Amniotic epithelial cell (primary cell): ENCODE results near the gene CACNA1B.
"Not testable (repeated sequence)": the region's sequence is repeated elsewhere in the genome, so short reads cannot be mapped to it uniquely, and the experiment has no call there.

Experiments
- DNase-seq: peaks from one replicate; pipeline ENCODE4 v3.0.0-alpha.2; 2010; ENCODE audit warnings: low read depth

Gene CACNA1B

DNA sequence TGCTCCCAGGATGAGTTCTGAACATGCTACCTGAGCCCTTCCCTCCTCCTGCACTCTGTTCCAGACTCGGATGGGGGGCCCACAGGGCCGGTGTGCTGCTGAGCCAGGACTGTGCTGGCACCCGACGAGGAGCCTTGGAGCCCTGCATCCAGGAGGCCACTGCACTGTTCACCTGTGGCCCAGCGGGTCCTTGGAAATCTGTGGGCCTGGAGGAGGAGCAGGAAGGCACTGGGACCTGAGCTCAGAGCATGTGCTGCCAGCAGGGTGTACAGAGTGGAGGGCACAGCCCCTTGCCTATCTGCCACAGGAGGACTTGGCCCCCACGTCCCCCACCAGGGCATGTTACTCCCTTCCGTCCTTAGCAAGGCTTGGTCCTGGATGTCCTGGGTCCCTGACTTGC is 265.9 kb downstream of the CACNA1B start:
- not testable (repeated sequence) for DNase-seq

DNA sequence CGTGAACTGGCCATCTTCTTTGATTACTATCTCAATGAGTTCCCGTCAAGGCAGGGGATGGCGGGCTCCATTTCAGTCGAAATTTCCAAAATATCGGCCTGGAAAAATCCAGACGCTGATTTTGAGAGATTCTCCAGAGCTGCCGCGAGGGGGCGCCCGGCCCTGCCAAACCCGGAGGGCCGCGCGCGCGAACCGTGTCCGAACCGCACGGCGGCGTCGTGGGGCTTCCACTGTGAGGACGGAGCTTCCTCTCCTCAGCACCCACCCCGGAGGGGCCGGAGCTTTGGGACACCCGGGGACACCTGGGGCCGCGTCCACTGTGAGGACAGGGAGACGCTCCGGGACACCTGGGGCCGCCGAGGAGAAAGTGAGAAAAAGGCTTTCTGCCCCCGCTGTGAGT is 270.0 kb downstream of the CACNA1B start:
- not testable (repeated sequence) for DNase-seq

GRCh38 chr9:138149672-138150656 is 272.4 kb downstream of the CACNA1B start:
- not testable (repeated sequence) for DNase-seq

- not testable (repeated sequence) for DNase-seq
Observed at GRCh38 chr9:138155788-138156187, 278.2 kb downstream of the CACNA1B start.

GRCh38 chr9:138166793-138167192 is 289.2 kb downstream of the CACNA1B start:
- DNase-seq, result not testable (repeated sequence)
